Nephron (organoid): ENCODE results near the gene HBA1.
A peak's percentile ranks its signal among the peaks of the same experiment; 100 is the strongest.

Source experiments
- H3K27ac Mint-ChIP-seq, 3 experiments: 2 replicates each; pipeline ENCODE4 v1.8.0; 2020; ENCODE audit warnings: mixed read lengths in 3 of 3, mild to moderate bottlenecking in 2 of 3, moderate library complexity in 1 of 3
- H3K27me3 Mint-ChIP-seq: 2 replicates; pipeline ENCODE4 v1.8.0; 2021; ENCODE audit warnings: low read depth, mild to moderate bottlenecking, moderate library complexity, mixed read lengths
- H3K36me3 Mint-ChIP-seq: 2 replicates; pipeline ENCODE4 v1.8.0; 2020; ENCODE audit warnings: low read depth, mixed read lengths
- H3K4me1 Mint-ChIP-seq: 2 replicates; pipeline ENCODE4 v1.8.0; 2020; ENCODE audit warnings: mixed read lengths
- H3K4me3 Mint-ChIP-seq, 3 experiments: 2 replicates each; pipeline ENCODE4 v1.8.0; 2020; ENCODE audit warnings: mild to moderate bottlenecking in 3 of 3, mixed read lengths in 3 of 3, moderate library complexity in 2 of 3
- H3K9me3 Mint-ChIP-seq: 2 replicates; pipeline ENCODE4 v1.8.0; 2020; ENCODE audit warnings: mixed read lengths
- TF ChIP-seq, protein P1 (sequence below), 3 experiments: fragments of 200-600 bp; sonication (generic); IDR thresholded peaks; one replicate each; pipeline ENCODE4 v1.5.0; 2021; ENCODE audit warnings: antibody characterized with exemption in 3 of 3; ENCODE audit not compliant: unreplicated experiment in 3 of 3

Gene HBA1

GRCh38 chr16:177394-177822, 928 bp downstream of the HBA1 start:
- Mint-ChIP-seq H3K27me3 (peaks cover 65% of the 10 kb centered on the region), H3K36me3 (no peaks in the 10 kb centered on the region), H3K9me3 (peaks cover 4% of the 10 kb centered on the region), H3K4me3 (peak overlapping the region; percentile 17 to 46 (median 20)), H3K27ac (no peak overlapping the region), H3K4me1 (peaks cover 6% of the 10 kb centered on the region)
- TF ChIP-seq, protein P1, sequence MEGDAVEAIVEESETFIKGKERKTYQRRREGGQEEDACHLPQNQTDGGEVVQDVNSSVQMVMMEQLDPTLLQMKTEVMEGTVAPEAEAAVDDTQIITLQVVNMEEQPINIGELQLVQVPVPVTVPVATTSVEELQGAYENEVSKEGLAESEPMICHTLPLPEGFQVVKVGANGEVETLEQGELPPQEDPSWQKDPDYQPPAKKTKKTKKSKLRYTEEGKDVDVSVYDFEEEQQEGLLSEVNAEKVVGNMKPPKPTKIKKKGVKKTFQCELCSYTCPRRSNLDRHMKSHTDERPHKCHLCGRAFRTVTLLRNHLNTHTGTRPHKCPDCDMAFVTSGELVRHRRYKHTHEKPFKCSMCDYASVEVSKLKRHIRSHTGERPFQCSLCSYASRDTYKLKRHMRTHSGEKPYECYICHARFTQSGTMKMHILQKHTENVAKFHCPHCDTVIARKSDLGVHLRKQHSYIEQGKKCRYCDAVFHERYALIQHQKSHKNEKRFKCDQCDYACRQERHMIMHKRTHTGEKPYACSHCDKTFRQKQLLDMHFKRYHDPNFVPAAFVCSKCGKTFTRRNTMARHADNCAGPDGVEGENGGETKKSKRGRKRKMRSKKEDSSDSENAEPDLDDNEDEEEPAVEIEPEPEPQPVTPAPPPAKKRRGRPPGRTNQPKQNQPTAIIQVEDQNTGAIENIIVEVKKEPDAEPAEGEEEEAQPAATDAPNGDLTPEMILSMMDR (IDR thresholded peaks at IDR 0.05; ENCODE audit: unreplicated experiment in 3 of 3): no peak

DNA sequence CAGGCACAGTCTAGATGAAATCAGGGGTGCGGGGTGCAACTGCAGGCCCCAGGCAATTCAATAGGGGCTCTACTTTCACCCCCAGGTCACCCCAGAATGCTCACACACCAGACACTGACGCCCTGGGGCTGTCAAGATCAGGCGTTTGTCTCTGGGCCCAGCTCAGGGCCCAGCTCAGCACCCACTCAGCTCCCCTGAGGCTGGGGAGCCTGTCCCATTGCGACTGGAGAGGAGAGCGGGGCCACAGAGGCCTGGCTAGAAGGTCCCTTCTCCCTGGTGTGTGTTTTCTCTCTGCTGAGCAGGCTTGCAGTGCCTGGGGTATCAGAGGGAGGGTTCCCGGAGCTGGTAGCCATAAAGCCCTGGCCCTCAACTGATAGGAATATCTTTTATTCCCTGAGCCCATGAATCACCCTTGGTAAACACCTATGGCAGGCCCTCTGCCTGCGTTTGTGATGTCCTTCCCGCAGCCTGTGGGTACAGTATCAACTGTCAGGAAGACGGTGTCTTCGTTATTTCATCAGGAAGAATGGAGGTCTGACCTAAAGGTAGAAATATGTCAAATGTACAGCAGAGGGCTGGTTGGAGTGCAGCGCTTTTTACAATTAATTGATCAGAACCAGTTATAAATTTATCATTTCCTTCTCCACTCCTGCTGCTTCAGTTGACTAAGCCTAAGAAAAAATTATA, 1.6 kb downstream of the HBA1 start:
- Mint-ChIP-seq H3K4me1 (peaks cover 6% of the 10 kb centered on the region), H3K27ac (no peak overlapping the region), H3K4me3 (peak overlapping the region in 2 of 3 experiments; percentile 14 to 20), H3K27me3 (peaks cover 65% of the 10 kb centered on the region), H3K36me3 (peaks cover 3% of the 10 kb centered on the region), H3K9me3 (peaks cover 4% of the 10 kb centered on the region)
- TF ChIP-seq, protein P1 (IDR thresholded peaks at IDR 0.05; ENCODE audit: unreplicated experiment in 3 of 3): no peak

DNA sequence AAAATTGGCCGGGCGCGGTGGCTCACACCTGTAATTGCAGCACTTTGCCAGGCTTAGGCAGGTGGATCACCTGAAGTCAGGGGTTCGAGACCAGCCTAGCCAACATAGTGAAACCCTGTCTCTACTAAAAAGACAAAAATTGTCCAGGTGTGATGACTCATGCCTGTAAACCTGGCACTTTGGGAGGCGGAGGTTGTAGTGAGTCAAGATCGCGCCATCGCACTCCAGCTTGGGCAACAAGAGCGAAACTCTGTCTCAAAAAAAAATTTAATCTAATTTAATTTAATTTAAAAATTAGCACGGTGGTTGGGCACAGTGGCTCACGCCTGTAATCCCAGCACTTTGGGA, 2.2 kb downstream of the HBA1 start:
- H3K9me3 Mint-ChIP-seq: peaks cover 4% of the 10 kb centered on the region
- no peak overlapping the region for H3K4me3 Mint-ChIP-seq
- peaks cover 6% of the 10 kb centered on the region for H3K4me1 Mint-ChIP-seq
- H3K27me3 Mint-ChIP-seq: peaks cover 60% of the 10 kb centered on the region
- TF ChIP-seq, protein P1 (IDR thresholded peaks at IDR 0.05; ENCODE audit: unreplicated experiment in 3 of 3): no peak
- H3K36me3 Mint-ChIP-seq: peaks cover 3% of the 10 kb centered on the region
- H3K27ac Mint-ChIP-seq: no peak overlapping the region

DNA sequence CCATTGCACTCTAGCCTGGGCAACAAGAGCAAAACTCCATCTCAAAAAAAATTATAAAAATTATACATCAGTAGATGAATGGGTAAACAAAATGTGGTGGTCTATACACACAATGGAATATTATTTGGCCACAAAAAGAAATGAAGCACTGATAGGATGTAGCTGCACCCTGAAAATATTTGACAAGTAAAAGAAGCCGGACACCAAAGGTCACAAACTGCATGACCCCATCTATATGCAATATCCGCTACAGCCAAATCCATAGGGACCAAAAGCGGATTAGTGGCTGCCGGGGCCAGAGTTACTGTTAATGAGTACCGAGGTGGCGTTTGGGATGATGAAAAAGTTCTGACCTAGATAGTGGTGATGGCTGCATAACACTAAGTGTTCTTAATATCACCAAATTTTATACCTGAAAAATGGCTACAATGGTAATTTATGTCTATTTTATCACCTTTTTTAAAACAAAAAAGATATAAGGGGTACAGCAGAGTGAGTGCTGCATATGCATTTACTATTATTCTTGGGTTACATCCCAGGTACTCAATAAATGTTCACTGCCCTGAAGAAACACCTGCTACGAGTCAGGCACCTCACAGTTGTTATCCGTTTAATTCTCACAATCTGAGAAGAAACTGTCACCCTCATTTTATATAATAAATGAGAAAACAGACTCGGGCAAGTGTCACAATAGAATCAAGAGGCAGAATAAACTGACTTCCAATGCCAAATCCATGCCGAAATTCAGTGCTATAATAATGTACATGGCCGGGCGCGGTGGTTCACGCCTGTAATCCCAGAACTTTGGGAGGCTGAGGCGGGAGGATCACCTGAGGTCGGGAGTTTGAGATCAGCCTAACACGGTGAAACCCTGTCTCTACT, 3.0 kb downstream of the HBA1 start:
- peaks cover 3% of the 10 kb centered on the region for H3K36me3 Mint-ChIP-seq
- H3K4me3 Mint-ChIP-seq: peak overlapping the region in 1 of 3 experiments; percentile 43
- peaks cover 6% of the 10 kb centered on the region for H3K4me1 Mint-ChIP-seq
- no peak overlapping the region for H3K27ac Mint-ChIP-seq
- peaks cover 52% of the 10 kb centered on the region for H3K27me3 Mint-ChIP-seq
- peaks cover 3% of the 10 kb centered on the region for H3K9me3 Mint-ChIP-seq
- TF ChIP-seq, protein P1 (IDR thresholded peaks at IDR 0.05; ENCODE audit: unreplicated experiment in 3 of 3): no peak

- H3K27me3 Mint-ChIP-seq: peaks cover 44% of the 10 kb centered on the region
- no peak within 1 kb of the TSS for H3K27ac Mint-ChIP-seq
- TF ChIP-seq, protein P1 (IDR thresholded peaks at IDR 0.05; ENCODE audit: unreplicated experiment in 3 of 3): peak; percentile 65 to 75 (median 73)
- no peaks in the 10 kb centered on the region for H3K9me3 Mint-ChIP-seq
- peaks cover 6% of the 10 kb centered on the region for H3K36me3 Mint-ChIP-seq
- H3K4me3 Mint-ChIP-seq: peak within 1 kb of the TSS in 2 of 3 experiments; percentile 44 to 46
- peaks cover 6% of the 10 kb centered on the region for H3K4me1 Mint-ChIP-seq
These were observed 3.7 kb downstream of the HBA1 start, which contains the start of gene HBQ1 for GRCh38 chr16:180101-180675. HBQ1 (plus strand) TSS chr16:180459; CDS start chr16:180487, 28 bp downstream.
